ENCODE data around the gene MUC5B.

The MUC5B gene

DNA sequence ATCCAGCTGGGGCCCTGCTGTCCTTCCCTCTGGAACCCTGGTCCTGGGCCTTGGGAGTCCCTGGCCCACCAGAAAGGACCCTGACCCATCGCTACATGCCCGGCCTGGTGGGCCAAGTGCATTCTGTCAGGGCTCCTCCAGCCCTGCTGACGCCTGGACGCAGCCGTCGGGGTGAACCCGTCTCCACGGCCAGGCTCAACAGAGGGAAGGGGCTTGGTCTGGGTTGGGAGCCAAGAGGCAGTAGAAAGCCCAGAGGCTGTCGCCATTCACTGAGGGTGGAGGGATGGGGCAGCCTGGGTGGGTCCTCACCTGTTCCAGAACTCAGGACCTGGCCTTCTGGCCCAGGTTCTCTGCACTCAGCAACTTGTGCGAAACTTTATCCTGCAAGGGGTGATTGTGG lies 47.6 kb downstream of the MUC5B start:
- no peak for DNase-seq

DNA sequence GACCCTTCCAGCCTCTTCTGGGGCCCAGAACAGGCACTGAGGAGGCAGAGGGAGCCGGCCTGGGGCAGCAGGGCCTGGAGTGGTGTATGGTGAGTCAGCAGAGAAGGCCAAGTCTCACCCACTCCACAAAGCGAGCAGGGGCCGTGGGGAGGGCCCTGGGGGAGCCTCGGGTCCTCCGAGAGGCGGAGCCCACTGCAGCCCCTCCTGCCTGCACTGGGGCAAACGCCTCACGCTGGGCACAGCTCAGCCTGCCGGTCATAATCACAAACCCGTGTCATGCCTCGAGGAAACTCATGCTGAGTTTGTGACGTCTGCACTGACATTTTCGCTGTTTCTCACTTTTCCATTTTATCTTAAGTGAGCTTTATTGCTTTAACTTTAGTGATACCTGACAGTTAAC lies 48.1 kb downstream of the MUC5B start:
- no peak for DNase-seq

DNA sequence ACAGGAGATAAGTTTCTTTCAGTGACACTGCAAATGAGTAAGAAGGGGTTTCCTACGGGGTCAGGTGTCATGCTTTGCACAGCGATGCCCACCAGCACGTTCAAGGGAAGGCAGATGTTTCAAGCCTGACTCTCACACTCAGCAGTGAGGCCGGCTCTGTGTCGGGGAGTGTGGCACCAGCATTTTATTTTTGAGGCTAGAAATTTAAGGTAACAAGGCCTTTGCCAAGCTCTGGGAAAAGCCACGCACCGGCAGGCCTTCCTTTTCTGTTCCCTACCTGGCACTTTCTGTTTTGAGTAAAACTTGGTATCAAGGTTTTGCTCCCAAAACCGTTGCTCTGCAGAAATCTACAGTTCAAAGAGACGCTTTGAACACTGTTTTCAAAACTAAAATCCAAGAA lies 48.5 kb downstream of the MUC5B start:
- no peak for DNase-seq

DNA sequence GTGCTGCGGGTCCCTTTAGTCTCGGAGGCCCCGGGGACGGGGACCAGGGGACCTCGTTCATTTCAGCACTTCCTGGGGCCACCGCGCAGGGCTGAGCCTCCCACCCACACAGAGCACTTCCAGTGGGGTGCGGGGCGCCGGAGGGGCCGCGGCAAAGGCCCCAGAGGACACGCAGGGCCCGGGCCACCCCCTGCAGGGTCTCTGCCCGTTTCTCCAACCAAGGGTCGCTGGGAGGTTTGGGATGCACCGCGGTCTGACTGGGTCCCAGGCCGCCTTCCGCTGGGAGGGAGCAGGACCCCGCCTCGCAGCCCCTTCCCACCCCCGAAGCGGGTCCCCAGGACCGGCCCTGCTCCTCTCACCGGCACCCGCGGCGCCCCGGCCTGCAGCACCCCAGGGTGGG lies 49.1 kb downstream of the MUC5B start:
- no peak for DNase-seq

DNA sequence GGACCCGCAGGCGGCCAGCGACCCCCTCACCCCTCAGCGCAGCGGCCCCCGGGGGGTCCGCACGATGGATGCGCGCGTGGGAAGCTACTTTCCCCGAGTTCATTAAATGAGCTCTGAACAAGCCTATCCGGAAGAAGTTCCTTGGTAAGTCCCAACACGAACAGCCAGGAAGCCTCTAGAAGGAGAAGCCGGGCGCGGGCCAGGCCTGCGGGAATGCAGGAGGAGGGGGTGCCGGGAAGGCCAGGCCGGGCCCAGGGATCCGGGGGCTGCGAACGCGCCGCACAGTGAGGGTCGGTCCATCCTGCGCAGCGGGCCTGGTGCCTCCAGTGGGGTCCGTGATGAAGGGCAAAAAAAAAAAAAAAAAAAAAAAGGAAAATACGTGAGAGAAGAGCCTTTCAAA lies 49.7 kb downstream of the MUC5B start:
- DNase-seq: no peak

DNA sequence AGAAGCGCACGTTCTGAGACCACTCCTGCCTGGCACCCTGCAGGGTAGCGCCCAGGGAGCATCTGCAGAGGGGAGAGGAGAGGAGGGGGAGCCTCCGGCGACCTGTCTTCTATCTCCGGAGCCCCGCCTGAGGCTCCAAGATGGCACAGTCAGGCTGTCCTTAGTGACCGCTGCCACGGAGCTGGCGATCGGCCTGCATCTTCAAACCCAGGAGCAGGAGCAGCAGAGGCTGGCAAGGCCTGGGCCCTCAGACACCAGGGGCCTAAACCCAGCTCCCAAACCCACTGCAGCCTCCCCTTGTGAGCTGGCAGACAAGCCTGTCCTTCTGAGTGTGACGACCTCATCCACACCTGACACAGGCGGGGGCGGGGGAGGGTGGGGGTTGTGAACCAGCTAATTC lies 51.6 kb downstream of the MUC5B start:
- no peak for DNase-seq

DNA sequence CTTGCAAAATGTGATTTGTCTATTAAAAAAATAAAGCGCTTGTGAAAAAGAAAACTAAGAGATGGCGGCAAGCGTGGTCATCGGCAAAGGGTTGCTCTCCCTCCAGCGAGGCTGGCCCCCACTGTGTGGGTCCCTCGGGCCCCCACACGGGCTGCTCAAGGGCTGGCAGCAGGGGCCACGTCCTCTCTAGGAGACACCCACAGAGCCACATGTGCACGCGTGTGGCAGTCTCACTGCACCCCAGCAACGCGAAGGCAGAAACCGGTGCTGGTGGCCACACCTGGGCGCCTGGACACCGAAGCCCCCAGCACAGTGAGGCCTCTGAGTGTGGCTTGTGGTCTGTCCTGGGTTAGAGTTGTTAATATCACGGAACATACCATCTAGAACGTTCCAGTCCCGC lies 52.2 kb downstream of the MUC5B start:
- no peak for DNase-seq

DNA sequence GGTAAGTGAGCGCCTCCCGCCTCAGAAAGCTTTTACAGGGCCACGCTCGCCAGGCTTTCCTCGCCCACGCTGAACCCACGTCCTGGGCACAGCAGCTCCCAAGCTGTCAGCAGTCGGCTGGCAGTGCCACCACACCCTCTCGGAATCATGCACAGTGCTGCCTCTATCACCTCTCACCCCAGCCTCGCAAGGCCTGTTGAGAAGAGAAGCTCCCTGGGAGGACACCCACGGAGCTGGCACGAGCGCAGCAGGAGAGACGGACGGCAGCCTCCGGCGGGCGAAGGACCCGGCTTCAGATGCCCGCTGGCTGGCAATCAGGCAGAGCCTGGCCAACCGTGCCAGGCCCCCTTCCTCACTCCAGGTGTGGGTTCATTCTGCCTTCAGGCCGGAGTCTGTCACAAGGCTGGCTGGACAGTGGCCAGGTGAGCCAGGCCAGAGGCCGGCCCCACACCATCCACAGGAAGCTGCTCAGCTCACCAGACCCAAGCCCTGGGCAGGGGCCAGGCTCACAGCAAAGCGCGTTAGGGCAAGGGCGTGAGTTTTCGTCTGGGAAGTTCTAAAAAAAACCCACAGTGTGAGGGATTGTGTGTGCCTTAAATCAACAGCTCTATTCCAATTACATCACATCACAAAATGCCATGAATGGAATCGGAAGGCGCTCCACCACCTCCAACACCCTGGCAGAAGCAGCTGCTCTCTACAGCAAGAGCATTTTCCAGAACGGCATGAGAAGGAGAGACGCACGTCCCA lies 53.4 kb downstream of the MUC5B start:
- no peak for DNase-seq

DNA sequence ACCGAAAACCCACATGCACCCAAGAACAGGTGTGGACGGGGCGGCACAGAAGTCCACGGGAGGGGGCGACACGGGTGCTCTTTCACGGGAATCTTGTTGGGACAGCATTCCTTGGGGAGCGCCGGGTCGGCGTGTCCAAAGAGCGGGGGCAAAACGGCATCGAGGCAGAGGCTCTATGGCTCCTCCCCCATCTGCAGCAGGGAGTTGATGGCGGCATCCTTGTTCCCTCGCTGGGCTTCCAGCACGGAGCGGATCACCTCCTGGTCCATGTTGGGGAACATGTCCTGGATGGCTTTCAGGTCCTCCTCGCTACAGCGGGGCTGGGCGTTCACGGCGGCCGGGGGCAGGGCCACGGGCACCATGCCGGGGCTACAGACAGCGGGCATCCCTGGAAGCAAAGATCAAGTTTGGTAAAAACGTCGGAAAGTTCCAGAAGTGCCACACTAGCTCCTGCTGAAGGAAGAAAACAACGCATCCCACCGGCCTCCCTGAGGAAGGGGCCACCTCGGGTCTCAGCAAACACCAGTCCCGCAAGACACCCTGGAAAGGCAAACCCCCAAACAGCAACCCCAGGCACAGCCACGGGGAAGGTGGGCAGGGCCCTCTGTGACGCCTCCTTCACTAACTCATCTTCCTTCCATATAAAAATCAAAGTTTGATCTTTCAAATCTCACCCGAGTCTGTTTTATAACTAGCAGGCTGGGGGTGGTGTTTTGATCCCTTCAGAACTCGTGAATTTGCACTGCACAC lies 54.2 kb downstream of the MUC5B start:
- DNase-seq: no peak

DNA sequence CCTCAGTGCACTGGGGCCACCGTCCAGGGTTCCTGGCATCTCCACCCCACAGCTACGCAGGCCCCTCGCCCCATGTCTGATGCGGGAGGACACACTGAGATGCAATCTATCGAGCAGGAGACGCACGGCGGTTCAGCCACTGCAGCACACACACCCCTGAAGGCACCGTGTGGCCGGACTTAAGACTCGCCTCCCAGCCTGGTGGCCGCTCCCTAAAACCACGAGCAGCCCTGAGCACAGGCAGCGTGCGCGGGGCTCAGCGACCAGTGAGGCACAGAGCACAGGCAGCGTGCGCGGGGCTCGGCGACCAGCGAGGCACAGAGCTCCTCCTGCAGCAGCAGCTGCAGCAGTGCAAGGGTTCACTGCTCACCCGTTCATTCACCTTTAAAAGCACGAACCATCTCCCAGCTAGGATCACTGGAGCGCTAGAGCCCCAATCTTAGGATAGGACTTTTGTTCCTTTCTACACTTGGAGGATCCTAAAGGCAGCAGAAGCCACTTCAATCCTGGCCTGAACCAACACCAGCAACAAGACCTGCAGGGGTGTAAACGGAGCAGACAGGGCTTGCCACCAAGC lies 55.2 kb downstream of the MUC5B start:
- DNase-seq: no peak

DNA sequence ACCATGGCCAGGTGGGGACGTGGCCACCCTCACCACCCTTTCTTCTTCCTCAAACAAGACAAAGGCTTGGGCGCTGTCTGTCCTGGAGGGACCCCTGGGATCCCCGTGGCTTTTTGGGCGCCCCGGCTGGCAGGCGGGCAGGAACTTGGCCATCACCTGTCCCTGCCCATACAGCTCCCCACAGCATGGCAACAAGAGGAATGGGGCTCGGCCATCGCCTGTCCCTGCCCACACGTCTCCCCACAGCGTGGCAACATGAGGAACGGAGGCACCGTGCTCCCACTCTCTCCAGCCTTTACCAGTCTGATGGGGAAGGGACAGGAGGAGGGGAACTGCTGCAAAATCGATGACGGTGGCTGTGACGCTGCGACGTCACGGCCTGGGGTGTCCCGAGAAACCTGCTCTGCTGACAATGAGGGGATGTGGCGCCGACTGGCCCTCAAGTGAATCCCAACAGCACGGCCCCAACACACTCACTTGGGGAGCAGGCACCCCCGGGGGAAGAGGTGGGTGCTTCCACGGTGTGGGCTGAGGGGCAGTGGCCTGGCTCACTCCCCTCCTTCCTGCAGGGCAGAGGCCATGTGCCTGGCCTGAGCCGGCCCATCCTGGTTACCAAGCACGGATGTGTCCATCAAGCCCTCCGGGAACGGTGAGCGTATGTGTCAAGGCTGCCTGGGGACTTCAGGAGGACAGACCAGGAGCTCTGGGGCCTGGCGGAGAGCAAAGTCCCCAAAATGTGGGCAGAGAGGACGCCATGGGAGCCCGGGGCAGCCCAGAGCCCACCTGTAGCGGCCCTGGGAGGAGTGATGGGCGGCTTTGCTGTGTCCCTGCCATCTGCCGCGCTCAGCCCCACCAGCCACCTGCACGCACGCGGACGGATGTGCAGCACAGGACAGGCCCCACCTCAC lies 56.2 kb downstream of the MUC5B start:
- no peak for DNase-seq

DNA sequence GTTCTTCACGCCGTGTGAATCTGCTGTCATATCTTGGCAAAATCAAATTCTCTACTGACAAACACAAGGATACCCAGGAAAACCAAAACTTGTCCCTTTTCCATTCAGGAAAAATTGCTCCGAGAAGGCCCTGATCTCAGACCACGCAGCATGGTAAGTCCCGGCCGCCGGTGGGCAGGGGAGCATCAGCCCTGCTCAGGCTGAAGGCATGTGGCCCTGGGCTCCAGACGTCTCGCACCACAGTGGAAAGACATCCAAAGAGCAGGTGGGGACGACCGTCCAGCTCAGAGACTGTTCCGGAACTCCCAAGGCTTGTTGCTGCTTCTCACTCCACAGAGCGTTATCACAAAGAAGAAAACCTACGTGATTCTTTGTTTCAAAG lies 56.8 kb downstream of the MUC5B start:
- no peak for DNase-seq

DNA sequence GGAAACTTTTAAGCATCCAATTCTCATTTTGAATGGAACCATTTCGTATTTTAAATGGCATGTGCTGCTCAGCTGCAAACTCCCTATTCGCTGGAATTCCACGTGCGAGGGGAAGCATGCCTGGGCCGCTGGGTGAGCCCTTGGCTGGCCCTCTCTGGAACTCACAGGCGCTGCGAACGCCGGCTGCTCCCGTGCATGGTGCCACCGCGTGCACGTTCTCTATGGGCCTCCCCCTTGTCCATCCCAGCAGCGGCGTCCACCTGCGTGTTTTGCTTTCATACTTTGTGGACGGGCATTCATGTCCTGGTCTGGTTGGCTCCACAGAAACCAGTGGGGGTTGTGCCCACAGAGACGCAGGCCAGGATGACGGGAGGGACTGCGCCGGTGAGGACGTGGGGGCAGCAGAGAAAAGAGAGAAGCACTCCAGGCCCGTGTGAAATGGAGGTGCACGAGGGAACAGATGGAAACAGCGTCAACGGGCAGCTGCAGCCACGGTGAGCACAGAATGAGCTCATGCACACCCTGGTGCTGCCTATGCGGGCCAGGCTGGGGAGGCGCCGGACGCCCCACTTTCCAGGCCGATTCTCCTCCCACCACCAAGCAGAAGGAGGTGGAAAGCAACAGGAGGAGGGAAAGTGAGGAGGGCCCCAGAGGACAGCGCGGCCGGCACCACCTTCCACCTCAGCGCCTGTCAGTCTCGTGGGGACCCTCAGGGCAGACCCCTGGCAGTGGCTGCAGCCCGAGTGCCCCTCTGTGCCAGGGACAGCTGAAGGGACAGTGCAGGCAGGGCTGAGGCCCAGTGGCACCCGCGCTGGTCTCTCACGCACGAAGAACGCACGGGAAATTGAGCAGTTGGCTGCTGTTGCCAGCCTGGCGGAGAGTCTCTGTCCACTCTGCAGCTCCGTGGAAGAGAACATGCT lies 57.5 kb downstream of the MUC5B start:
- DNase-seq: no peak

DNA sequence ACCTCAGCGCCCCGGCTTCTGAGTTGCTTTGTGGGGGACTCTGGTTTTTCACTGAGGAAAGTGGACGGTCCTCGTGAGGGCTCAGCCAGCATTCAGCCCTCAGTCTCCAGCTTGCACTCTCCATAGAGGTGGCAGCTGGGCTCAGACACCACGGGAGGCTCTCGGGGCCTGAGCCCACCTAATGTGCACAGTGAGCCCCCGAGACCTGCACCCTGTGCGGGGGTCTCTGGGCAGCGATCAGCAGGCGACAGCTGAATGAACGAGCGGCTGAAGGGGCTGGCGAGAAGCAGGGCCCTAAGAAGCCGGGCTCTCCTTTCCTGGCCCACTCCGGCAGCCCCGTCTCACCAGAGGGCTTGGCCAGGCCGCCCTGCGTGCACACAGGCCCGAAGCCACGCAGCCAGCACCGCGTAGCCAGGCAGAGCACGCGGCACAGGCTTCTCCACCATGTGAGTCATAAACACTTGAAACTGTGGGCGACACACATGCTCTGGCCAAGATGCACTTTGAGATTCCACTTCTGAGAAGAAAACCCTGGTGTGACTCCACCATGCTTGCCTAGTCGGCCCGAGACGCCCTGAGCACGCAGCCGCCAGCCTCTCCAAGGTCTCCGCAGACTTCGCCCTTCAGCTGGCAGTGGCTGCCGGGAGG lies 58.6 kb downstream of the MUC5B start:
- no peak for DNase-seq

DNA sequence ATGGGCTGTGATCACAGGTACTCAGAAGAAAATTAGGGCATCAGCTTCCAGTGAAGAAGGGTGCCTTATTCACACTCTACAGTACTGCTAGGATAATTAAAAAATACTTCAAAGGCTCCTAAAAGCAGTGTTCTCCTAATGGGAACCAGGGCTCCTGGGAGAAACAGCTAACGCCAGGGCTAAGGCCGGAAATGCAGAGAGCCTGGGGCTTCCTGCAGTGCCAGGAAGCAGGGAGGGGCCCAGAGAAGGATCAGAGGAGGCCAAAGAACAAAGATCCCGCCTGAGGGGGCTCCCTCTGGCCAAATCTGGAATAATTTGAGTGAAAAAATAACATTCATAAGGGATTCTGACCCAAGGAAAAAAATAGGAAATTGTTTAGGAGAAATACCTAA lies 59.1 kb downstream of the MUC5B start:
- no peak for DNase-seq

DNA sequence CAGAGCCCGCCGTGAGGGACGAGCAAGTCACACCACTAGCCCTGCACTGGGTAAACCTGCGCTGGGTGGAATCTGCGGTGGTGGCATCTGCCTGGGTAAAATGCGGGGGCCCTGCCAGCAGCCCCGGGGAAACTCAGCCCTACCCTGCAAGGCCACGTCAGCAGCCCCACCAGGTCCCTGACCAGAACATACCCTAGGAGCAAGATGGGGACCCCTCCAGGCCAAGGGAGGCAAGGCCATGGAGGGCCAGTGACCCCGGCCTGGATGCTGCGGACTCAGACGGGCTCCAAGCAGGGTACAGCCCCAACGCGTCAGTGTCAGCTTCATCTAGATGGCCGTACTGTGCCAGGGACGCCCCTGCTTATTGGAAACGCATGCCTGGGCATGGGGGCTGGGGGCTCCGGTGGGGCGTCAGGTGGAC lies 60.2 kb downstream of the MUC5B start:
- DNase-seq: no peak

DNA sequence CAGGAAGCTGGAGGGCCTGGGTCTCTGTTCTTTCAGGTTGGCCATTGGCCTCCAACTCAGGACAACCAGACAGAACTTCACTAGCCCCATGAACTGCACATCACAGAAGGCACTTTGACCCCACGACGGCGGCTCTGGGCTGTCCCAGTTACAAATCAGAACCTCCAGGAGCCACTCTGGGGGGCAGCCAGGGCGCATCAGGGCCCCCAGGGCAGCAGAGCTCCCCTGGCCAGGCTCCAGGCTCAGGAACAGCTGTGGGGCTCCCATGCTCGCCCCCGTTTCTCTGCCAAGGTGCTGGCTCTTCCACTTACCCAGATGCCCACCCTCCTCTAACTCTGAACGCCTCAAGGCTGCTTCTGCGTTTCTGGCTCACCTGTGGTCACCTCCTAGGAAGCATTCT lies 61.0 kb downstream of the MUC5B start:
- DNase-seq: no peak

DNA sequence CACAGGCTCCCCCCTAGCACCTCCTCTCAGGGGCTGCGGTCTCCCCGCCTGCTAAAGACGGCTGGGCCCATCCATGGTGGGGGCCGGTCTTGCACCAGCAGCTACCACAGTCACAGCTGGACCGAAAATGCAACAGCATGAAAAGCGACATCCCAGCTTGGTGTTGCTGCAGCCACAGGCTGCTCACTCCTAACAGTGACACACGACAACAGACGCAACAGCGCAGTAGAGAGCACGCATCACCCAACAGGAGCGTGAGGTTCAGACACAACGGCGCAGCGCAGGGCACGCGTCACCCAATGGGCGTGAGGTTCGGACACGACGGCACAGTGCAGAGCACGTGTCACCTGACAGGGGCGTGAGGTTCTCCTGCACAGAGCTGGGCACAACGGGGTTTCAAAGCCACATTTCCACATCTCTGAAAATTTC lies 62.5 kb downstream of the MUC5B start:
- no peak for DNase-seq

DNA sequence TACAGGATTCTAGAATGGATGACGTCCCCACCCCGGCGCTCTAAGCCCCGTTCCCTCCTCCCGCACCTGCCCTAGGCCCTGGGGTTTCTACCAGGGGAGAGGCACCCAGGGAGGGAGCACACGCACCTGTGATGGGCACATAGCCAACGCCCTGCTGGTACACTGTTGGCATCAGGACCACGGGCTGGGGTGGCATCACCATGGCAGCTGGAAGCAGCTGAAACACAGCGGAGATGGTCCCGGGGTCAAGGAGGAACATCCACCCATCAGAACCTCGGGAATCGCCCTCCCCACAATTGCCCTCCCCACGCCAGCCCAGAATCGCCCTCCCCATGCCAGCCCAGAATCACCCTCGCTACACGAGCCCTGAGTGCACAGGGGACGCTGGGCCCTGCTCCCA lies 63.0 kb downstream of the MUC5B start:
- DNase-seq: no peak

DNA sequence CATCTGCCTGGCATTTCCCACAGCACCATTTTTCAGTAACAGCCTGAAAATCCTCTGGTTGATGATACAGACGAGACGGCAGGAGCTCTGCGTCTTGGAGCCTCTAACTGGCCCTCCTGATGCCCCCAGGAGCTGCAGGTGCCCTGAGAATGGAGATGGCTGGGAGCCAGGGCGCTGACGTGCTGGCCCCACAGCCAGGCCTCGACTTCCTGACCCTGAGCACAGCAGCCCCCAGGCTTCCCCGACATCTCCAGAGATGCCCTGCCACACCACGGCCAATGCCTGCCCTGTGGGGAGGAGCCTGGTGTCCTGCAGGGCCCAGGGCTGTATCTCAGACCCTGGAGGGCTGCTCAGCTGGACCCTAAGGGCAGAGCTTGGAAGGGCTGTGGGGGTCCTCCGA lies 65.1 kb downstream of the MUC5B start:
- DNase-seq: no peak

DNA sequence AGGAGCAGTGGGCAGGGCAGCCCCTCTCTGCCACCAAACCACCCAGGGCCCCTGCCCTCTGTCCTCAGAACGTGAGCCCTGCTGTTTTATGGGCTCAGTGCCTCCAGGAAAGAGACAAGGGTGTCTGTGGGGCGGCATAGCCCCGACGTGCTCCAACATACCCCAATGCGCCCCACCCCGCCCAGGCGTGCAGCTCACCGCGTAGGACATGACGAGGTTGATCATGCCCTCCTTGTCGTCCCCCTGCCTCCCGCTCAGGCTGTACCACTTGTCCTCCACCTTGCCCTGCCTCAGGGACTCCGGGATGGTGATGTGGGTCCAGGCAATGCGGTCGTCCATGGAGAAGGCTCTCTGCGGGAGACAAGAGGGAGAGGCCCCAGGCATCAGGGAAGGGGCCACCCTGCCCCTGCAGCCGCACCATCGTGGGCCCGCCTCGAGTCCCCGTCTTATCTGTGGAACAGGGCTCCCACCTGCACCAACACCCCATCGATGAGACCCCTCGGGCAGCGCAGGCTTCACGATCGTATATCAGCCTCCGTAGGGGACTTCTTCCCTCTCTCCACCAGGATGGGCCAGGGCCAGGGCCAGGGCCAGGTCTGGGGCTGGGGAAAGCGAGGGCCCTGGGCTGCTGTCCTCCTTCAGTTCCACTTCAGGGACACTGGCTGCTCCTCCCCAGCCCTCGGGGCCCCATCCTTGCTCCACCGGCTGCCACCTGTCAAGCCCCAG lies 65.7 kb downstream of the MUC5B start:
- DNase-seq: no peak
